HG03025 (cell line): ENCODE measurements around the gene SLC17A1.

Source experiments
- ATAC-seq: cut with Tn5 transposase; IDR thresholded peaks from one replicate; pipeline ENCODE4 v1.9.1; 2021; ENCODE audit warnings: mild to moderate bottlenecking, moderate library complexity; ENCODE audit not compliant: unreplicated experiment, low FRiP score

SLC17A1 gene, protein sequence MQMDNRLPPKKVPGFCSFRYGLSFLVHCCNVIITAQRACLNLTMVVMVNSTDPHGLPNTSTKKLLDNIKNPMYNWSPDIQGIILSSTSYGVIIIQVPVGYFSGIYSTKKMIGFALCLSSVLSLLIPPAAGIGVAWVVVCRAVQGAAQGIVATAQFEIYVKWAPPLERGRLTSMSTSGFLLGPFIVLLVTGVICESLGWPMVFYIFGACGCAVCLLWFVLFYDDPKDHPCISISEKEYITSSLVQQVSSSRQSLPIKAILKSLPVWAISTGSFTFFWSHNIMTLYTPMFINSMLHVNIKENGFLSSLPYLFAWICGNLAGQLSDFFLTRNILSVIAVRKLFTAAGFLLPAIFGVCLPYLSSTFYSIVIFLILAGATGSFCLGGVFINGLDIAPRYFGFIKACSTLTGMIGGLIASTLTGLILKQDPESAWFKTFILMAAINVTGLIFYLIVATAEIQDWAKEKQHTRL

DNA sequence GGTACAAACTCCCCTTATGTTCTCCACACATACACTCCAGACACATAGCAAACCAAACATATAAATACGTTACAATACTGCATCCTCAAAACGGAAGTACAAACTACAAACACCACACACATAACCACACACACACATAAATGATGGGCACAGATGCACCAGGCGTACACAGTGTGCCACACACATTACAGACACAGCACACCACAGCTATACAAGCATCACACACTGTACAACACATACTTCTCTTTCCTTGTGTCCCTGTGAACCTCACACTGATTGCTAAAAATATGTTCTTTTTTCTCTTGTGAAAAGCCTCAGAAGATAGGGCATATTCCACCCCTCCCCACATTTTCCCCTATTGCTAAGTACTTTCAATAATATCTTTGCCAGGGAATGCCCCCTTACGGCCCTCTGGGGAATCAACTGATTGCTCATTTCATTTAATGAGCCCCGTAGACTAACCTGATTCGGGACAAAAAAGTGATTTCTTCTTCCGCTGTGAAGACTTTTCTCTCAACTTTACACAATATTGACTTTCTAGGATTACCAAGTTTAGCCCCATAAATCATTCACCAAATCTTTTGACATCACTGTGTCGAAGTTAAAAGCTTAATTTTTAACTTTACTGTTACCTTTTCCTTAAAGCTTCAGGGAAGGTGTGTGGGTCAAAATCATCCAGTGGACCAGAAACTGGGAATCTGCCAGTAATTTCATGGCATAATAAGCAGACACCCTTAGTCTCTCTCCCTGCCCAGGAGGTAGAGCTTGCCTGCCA, at the start of gene SLC17A1:
Gene SLC17A1 (minus strand): TSS at position 521 of the 775 bp plus-strand sequence. CDS start 1,495 bp downstream, outside the sequence.
- ATAC-seq = no peak

DNA sequence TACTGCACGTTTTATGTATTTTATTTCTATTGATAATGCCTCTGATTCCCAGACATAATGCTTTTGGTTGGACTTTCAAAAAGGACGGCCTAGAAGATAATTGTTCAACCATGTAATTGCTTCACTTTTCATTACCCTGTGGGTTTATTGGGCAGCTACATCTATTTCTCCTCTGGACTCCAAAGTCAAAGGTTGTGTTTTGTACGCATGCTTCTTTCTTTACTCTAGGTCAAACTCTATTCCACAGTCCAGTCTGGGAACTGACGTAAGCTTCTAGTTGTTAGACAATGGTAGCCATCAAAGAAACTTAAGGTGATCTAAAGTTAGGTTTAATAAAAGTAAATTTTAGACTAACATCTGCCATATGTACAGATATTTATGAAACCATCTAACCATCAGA, 48.7 kb upstream of the SLC17A1 start:
- ATAC-seq = no peak

DNA sequence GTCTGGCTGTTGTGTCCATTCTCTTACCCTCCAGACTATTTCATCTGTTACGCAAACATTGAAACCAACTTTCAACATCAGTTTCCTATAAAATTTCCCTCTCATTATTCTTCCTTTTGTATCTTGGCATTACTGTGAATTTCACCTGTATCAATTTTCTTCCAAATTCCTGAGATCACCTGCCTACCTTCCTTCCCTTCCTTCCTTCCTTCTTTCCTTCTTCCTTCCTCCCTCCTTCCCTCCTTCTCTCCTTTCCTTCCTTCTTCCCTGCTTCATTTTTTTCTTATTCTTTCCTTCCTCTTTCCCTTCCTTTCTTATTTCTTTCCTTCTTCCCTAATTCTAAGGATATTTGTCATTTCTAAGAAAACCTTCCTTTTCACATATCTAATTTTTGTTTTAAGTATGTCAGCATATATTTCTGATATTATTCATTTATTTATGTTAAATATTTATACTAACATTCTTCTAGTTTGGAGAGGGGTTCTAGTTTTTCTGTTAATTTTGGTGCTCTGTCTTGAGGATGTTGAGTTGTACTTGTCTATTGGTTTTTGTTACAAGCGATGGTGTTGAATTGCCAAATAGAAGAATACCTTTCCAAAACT, 47.0 kb upstream of the SLC17A1 start:
- no peak for ATAC-seq

DNA sequence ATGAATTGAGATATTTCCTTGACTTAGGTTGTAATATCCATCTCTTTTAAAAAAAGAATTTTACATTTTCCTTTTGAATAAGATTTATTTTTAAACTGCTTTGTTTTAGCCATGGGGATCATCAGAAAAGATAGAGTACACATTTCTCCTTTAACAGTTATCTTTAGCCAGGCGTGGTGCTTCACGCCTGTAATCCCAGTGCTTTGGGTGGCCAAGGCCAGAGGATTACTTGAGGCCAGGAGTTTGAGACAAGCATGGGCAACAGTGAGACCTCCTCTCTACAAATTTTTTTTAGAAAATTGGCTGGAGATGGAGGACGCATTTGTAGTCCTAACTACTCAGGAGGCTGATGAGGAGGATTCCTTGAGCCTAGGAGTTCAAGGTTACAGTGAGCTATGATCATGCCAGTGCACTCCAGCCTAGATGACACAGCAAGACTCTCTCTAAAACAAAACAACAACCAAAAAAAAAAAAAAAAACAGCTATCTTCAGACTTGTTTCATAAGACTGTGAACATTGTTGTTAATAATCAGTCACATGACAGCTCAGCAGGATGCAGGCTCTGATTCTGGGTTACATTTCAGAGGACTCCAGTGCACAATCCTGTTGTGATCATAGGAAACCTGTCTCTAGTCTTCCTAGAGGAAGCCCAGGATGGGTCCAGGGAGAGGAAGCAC, 44.2 kb upstream of the SLC17A1 start:
- no peak for ATAC-seq

DNA sequence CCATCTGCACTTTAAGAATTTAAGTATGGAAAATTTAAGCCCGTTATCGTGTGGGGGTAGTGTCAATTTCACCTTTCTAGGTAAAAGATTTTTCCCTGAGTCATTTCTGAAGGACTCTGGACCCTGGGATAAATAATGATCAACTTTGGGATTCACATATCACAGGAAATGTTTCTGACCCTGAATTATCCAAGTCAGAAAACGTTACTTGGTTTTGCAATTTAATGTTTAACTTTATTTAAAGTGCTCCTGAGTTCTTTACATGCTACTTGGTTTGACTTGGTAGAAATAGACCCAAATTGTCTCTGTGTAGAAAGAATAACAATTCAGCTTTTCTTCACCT, 43.7 kb upstream of the SLC17A1 start:
- no peak for ATAC-seq

DNA sequence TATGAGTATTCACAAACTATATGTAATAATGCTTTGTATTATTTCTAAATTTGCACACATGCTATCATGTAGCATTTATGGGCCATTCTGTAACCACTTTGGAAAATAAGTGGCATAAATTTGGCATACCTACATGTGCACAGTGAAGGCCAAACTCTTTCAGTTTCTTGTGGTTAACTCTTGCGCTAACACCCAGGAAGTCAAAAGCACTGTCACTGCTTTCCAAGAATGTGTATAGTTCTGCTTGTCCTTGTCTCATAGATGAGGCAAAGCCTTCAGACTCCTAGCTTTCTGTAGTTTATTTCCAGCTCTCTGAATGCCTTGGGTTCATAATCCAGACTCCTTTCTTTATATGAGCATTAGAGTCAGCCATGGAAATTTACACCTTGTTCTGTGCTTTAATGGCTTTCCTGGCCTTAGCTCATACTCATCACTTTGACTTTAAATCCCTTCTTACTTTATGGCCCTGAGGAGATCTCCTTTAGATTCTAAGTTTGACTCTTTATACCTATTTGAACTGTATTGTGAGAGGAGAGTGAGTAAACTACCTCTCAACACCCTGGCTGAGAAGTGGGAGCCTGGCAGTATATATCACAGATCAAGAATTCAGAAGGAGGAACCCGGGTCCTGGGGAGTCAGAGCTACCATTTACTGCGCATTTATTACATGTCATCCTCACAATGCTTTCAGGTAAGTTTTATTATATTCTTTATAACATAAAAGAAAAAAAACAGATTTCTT, 43.1 kb upstream of the SLC17A1 start:
- no peak for ATAC-seq

DNA sequence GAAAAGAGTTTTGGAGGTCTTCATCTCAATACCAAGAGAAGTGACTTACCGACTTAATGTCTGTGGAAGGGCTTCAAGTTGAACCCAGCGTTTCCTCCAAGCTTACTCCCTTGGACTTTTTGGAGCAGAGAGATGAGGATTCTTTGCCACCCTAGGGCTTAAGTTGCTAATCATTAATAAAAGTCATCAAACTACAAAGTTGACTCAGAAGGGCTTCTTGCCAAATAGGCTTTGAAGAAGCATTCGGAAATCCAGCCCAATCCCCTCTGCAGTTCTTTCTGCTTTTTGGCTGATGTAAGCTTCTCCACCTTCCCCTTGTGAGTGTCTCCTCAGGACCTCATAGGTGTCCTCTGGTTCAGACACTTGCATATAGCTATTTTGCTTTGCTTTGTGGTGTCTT, 42.3 kb upstream of the SLC17A1 start, which contains the start of gene SLC17A3:
Gene SLC17A3 (minus strand): TSS at position 126 of the 400 bp plus-strand sequence. CDS start 5,856 bp downstream, outside the sequence.
- ATAC-seq = no peak

DNA sequence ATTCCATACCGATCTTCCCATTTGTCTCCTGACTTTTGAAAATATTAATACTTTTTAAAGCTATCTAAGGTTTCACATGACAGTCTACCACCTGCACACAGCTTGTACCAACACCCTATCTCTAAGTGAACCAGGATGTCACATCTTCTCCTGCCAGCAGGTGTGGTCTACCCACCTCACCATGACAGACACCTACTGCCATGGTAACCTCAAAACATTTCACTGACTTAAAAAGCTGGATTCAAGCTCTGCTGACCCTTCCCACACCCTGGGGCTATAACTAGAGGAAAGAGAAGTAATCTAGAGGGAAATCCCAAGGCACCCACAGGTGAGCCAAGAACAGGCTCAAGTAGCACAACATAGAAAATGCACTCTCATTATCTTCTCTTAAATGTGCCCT, 41.0 kb upstream of the SLC17A1 start:
- ATAC-seq = no peak

DNA sequence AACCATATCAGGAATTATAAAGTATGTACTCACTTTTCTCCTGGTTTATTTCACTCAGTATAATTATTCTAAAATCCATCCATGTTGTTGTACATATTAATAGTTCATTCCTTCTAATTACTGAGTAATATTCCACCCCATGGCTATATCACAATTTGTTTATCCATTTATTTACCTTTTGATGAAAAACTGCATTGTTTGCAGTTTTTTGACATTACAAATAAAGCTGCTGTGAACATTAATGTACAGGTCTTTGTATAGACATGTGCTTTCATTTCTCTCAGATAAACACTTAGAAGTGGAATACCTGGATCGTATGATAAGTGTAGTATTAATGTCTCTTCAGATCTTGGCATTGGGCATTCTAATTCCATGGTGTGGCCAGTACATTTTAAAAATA, 38.0 kb upstream of the SLC17A1 start:
- ATAC-seq = no peak

DNA sequence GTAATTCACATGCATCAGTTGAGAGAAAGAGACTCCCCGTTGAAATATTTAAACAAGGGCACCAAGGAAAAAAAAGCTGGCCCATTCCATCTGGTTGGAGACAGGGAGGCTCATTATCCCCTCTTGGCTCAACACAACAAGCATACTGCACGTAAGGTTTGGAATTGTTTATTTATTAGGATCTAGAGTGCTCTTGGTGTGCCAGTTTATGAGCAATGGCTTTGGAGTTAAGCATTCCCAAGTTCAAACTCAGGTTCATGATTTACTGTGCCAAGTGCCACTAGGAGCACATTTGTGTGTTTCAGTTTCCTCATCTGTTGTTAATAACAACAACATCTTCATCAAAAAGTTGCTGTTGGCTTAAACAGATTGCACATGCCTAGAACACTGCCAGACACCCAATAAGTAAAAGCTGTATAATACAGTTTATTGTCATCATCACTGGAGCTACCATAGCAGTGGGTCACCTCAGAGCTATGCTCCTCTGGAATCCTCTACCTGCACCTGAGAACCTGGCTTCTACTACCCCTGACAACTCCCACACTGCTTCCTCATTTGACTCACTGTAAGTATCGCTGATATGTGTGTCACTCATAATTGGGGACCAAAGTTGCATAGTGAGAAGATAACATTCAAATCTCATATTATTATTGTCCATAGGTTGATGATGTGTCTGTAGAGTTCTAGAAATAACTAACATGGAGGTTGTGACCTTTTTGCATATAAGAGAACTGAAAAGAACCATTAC, 36.8 kb upstream of the SLC17A1 start:
- no peak for ATAC-seq

DNA sequence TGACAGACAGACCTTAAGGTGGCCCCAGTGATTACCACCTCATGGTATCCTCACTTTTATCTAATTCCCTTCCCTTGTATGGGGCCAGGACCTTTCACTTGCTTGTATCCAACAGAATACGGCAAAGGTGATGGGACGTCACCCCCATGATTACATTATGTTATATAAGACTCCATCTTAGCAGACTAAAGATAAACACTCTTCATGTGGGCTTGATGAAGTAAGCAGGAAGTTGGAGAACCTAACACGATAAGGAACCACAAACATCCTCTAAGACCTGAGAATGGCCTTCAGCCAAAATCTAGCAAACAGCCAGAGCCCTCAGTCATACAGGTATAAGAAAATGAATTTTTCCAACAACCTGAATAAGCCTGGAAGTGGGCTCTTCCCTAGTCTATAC, 34.2 kb upstream of the SLC17A1 start:
- ATAC-seq = no peak

DNA sequence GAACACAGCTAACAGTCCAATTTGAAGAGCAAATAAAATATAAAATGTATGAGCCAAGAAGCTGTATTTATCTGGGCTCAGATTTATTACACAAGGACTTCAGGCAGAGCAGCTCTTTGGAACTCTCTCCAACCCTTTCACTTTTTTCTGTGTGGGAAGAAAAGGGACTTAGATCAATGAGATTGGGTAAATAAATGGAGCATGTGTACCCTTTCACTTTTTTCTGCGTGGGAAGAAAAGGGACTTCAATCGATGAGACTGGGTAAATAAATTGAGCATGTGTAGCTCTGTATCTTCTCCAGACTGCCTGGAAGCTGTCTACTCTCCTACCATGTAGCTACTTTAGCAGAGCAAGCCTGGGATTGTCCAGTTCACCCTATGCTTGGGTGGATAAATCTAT, 31.5 kb upstream of the SLC17A1 start:
- ATAC-seq = no peak

DNA sequence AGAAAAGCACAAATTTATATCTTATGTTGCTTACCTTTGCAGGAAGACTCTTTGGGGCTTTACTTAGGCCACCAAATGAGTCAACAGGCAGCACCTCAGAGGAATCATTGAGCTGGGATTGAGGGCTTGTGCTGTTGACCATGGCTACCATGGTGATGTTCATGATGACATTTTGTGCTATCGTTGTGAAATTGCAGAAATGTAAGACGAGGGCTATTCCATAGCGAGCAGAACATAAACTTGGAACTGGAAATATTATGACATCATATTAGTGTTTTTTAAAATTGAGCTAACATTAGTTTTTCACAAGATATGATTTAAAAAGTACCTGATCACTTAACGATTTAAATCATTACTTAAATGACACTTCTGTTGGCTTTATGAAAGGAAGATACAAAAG, 30.3 kb upstream of the SLC17A1 start:
- no peak for ATAC-seq

DNA sequence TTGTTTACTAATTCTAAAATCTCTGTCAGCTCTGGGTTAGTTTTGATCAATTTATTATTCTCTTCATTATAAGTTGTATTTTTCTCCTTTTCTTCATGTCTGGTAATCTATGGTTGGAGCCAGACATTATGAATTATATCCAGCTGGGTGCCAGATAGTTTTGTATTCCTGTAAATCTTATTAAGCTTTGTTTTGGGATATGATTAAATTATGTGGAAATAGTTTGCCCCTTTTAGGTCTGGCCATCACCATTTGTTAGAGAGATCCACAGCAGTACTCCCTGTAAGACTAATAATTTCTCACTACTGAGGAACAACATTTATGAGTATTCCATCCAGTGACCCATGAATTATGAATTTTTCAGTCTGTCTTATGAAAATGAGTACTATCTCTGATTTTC, 20.9 kb upstream of the SLC17A1 start:
- ATAC-seq = no peak

DNA sequence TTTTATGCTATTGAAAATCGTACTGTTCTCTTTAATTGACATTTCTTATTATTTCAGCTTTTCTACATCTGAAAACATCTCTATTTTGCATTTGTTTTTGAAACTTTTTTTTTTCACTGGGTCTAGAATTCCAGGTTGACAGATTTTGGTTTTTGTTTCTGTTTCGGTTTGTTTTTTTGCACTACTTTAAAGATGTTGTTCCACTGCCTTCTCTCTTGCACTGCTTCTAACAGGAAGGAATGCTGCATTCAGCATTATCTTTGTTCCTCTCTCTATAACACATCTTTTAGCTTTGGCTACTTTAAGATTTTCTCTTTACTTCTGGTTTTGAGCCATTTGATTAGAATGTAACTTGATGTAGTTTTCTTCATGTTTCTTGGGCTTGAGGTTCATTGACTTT, 20.1 kb upstream of the SLC17A1 start:
- no peak for ATAC-seq

DNA sequence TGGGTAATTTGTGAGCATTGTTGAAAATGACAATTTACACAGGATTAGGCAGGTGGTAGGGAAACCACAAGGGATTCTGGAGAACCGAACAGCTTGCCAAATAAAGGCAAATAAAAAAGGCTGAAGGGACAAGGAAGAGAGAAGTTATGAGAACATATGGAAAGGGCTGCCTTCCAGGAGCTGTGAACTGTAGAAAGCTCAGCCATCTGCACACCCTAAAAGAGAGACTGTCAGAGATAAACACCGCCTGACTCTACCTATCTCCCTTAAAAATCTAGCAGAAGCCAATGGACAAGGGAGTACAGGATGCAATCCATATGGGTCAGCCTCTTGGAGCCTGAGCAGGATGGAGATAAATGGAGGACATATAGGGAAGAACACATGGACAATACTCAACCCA, 12.7 kb upstream of the SLC17A1 start:
- no peak for ATAC-seq

DNA sequence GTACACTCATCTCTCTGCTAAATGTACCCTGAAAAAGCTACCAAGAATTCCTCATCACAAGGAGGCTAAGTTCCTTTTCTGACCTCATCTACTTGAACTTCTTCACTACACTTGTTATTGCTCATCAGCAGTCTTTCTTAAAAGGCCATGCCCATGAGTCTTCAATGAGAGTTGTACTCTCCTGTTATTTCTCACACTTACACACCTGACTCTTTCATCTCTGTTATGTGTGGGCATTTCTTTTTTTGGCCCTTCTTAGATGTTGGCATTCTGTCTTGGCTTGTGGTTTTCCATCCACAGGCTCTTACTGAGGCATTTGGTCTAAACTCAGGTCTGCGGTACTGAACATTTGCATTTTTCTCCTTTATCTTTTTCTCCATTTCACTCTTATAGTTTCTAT, 10.7 kb upstream of the SLC17A1 start:
- peak; percentile 74 for ATAC-seq

DNA sequence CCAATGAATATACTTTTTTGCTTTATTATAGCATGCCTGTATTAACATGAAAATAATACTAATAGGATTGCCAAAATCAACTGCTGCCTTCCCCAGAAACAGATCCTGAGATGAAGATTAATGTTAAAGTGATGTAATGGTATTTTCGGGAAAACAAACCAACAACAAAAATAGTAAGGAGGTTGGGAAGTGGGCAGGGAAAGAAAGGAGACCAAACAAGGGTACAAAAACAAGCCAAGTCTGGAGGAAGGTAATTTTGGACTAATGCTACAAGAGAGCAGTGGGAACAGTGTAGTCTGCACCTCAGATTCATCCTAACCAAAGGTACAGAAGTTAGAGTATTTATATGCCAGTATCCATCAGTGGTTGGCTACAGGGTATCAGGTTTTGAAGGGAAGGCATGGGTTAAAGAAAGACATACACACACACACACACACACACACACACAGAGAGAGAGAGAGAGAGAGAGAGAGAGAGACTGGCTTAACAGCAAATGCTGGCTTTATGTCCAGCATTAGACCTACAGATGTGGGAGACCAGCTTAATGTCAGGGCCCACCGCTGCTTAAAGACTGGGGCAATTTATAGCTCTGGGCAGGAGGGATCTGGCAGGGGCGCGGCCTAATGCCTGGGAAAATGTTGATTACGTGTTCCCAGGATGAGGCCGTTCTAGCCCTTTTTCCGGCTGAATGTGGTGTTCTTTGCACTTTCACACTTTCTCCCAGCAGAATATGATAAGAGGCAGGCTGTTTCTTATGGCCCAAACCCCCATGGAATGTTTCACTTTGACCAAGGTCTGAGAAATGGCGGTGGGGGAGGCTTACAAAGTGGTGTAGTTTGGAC, 3.8 kb upstream of the SLC17A1 start:
- ATAC-seq = no peak

DNA sequence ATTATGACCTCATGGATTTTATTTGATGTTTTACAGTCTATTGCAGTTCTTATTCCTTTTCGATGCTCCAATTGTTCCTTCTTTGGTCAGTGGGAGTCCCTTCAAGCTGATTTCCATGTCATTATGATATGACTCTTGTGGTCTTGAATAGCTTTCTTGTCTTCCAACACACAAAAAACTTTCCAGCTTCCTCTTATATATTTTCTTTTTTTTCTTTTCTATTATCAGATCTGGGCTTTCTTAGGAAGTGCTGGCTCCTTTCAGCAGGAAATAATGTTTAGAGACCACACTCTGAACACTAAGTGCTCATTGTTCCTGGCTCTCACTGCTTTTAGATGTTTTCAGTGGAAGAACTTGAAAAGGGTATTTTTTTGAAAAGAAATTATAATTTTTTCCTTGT, 3.1 kb upstream of the SLC17A1 start:
- ATAC-seq = no peak
